NCI-H1092 treated with DMSO at 0.1 percent for 48 hours (cell line): Measurements from ENCODE around the gene TNS4.

Source experiments
- DNase-seq: peaks from one replicate; lab custom pipeline; 2025; lab: John Stamatoyannopoulos, UW

Gene TNS4

GRCh38 chr17:40471846-40472732, 29.3 kb downstream of the TNS4 start:
- DNase-seq, result no peak

GRCh38 chr17:40470932-40471828, 30.2 kb downstream of the TNS4 start:
- no peak for DNase-seq

- no peak for DNase-seq
These were observed 31.4 kb downstream of the TNS4 start for GRCh38 chr17:40469805-40470675.

DNA sequence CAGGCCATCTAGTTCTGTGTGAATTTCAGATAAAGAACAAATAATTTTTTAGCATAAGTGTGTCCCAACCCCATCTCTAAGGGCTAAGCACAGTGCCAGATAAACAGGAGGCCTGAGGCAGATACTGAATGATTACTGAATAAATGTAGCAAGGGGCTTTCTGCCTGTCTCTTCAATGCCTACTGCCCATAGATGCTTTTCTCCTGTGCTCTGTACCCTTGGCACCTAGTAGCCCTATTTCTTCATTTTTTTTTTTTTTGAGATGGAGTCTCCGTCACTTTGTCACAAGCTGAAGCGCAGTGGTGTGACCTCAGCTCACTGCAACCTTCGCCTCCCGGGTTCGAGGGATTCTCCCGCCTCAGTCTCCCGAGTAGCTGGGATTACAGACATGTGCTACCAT, 32.9 kb downstream of the TNS4 start:
- no peak for DNase-seq

- DNase-seq, result no peak
These were observed 34.0 kb downstream of the TNS4 start for GRCh38 chr17:40467281-40467867.

DNA sequence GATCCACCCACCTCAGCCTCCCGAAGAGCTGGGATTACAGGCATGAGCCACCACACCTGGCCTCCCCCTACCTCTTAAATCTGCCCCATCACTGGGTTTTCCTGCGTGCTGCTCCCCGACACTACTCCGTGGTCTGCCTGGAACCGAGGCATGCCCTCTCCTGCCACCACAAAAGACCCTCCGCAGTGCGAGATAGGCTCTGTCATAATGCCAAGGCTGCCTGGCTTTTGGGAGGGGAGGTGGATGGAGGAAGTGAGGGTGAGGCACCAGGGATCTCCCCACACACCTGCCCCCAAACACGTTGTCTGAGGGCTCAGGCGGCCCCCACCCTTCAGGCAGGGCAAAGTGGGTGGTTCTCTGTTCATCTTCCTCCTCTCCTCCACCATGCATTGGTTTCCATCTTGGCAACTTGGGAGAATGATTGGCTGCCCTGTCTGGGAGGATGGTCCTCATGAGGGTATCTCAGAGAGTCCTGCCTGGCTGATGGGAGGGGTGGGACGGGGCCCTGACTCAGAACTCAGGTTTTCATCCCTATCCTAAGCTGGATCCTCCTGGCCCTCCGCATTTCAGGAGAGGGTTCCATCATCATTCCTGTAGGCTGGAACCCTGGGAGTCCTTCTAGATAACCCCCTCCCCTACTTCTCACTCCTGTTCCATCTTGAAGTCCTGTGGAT, 35.0 kb downstream of the TNS4 start:
- DNase-seq, result no peak

DNA sequence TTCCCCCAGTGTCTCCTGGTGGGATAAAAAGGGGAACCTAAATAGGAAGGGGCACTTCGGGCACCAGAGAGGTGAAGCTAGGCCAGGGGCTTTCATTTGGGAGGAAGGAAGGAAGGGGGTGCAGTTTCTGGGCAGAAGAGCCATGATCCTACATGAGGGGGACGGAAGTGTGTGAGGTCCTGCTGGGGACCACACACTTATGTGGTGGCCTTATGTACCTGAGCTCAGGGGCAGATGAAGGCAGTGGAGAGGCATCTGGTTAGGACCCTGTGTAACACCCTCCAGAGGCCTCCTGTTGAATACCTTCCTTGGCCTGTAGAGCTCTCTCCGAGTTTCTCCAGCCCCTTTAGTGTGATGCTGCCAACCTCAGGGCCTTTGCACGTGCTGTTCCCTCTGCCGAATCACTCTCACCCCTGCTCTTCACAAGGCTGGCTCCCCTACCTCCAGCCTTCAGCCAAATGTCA, 37.0 kb downstream of the TNS4 start:
- no peak for DNase-seq

DNA sequence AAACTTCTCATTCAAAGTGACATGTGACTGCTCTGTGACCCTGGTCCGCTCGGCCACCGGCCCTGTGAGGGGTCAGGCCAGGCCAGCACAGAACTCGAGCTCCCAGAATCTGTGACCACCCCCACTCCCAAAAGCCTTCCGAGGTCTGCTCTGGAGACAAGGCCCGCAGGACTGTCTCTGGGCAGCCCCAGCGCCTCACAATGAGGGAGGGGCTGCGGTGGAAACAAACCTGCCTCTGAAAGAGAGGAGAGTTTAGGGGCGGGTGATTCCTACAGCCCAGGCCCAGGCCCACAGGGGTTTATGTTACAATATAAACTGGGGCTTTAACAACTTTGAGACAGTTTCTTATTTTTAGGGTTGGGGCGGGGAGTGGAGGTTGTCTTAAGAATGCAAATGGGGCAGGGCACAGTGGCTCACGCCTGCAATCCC, 38.3 kb downstream of the TNS4 start:
- no peak for DNase-seq

DNA sequence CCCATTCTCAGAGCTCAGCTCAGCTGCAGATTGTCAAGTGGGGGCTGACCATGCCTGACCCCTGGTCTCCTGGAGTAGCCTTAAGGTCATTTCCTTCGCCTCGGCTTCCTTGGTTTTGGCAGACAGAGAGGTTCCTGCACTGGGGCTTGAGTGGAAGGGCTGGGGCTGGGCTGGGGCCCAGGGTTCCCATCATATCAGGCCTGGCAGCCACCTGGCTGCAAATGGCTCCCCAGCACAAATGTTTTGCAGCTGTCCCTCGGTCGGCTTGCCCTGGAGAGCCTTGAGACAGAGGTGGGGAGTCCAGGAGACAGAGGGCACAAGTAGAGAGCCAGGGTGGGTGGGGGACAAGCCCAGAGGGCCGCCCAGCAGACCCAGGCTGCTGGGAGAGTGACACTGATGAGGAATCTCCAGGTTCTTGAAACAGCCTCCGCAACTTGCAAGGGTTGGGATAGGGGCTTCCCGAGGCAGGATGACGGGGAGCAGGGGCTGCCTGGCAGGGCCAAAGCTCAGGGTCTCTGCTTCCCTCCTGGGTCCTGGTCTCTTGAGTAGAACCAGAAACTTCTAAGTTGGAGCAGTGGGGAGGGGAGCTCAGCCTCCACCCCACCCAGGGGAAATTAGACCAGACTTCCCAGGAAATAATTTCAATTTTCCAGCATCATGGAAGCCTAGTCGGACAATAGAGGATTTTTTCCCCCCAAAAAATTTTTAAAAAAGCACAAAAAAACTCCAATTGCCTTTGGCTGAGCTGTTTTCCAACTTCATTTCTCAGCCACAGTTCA, 38.9 kb downstream of the TNS4 start:
- no peak for DNase-seq

DNA sequence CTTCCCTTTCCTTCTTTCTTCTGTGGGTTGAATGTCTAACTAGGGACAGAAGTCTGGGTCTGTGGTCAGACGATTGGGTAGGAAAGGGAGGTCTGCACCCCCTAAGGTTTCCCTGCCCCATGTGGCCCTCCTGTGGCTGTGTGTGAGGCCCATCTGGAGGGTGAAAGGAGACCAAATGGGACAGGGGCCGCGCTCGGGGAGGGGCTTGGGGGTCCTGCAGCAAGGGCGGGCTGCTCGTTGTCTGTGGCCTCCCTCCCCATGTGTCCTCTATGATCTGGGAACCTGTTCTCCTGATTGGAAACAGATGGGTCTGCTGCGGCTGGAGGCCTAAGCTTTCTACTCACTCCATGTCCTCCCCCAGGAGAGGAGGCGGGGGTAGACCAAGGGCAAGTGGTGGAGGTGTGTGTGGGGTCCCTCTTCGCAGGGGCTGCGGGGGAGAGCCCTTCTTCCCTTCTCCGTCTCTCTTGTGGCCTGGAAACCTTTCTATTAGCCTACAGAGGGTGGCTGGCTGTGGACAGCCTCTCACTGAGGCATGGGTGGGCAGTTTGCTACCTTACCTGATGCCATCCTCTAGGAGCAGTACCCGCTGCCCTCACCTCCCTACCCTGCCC, 39.6 kb downstream of the TNS4 start:
- DNase-seq, result no peak

DNA sequence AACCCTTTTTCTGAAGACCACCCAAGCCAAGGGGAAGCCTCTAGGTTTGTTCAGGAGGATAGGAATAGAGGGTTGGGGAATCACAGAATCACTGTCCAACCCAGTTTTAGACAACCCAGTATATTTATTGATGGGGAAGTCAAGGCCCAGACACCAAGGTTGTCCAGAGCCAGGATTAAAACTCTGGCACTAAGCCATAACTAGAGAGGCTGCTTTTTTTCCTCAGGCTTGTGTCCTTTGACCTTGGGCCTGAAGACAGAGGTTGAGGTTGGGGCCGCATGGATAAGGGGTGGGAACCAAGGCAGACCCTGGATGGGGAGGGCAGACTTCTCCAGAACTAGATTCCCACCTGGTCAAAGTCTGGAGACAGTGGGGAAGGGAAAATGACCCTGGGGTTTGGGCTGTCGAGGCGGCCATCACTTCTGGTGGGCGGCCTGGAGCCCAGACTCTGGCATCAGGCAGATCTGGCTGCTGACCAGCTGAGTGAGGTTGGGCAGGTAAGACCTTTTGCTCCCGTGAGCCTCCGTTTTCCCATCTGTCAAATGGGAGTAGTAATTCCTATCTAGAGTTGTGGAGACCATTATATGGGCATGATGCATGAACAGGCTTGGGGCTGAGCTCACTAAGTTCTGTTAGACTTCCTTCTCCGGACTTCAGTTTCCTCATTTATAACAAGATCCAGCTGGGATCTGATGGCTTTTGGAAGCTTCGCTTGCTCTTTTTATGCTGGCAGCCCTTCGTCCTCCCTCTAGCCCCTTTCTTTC, 40.3 kb downstream of the TNS4 start:
- DNase-seq, result no peak

GRCh38 chr17:40460604-40460967, 40.8 kb downstream of the TNS4 start:
- no peak for DNase-seq

DNA sequence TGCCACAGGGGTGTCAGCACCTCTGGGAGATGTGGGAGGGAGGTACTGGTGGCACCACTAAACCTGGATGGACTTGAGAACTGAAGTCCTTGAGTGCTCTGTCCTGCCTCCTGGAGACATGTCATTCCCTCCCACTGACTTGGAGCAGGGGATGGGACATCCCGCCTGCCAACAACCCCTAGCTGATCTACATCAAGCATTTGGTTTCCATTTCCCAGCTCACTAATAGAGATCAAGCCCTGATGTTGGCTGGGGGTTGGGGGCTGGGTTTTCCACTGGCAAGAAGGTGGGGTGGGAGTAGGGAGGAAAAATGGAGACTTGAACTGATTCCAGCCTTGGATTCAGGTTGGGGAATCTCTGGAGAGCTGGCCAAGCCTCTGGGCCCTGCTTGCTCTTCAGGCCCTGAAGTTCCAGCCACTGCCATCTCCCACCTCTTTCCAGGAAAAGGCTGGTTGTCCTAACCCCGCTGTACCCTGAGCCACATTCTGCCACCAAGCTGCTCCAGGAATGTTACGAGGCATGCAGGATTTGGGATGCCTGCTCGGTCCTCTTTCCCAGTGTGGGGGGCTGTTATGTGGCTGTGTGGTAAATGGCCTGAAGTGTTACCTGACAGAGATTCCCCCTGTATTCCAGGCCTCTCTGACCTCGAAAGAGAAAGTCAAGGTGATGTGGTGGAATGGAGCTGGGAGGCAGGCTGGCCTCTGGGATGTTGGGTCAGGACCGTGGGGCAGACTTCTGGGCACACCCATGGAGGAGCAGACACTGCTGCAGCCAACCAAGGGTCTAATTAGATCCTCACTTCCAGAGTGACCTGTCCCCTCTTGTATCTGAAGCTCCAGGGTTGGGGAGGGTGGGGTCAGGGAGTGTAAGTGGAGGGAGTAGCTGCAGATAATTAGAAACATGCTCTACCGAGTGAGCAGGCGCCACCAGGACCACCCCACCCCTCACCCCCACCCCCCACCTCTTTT, 41.5 kb downstream of the TNS4 start:
- DNase-seq, result no peak

DNA sequence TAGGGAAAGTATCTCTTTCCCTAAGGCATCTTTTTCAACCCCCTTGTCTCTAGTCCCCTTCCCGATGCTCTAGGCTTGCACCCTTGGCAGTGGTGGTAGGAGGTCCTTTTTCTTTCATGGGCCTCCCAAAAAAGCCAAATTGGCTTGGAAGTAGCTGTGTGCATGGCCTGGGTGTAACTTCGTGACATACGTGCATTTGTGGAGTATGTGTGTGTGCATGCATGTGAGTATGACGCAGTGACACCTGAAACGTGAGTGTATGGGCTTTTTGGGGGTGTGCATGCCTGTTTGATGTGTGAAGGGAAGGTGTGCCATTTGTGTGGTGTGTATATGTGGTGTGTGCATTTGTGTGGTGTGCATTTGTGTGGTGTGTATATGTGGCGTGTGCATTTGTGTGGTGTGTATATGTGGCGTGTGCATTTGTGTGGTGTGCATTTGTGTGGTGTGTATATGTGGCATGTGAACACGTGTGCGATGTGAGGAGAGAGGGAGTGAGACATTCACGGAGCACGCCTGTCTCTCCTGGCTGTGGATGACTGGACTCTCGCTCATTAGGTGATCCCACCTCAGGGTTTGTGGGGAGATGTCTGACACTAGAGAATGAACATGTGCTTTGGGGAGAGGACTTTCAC, 42.5 kb downstream of the TNS4 start:
- DNase-seq, result no peak

DNA sequence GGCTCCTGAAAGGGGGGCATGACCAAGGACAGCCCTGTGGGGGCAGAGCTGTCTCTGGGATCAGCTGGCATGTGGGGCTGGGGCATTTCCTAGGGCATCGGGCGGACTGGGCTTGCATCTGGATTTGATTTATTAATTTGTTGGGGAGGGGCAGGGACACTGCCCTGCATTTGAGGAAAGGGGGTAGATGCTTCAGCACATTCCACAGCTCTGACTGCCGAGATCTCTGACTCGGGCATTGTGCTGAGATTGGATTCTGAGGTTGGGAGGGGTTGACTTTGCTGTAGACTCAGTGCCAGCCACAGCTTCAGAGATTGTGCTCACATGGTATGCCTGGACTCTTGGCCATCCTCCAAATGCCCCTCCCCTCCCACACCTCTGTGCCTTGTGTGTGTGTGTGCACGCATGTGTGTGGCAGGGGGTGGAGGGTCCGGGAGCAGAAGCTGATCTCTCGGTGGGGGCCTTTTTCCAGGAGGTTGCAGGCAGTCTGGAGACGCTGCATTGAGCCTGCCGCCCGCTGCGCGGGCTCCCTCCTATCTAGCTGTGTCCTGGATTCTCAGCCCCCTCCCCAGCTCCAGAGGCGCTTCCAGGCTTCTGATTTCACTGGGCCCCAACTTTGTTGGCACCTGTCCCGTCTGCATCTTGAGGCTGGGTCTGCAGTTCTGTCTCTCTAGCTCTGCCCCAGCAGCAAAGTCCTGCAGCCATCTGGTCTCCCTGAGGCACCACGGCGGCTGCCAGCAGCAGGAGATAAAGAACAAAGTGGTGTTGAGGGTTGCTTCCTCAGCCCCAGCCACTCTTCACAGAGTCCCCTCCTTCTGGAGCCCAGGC, 43.2 kb downstream of the TNS4 start:
- DNase-seq, result no peak

- DNase-seq, result no peak
These were observed 44.1 kb downstream of the TNS4 start for GRCh38 chr17:40457369-40457768.
